NCI-H2196 treated with DMSO at 0.1 percent for 48 hours (cell line): ENCODE measurements around the gene GRK6.
"Not testable (repeated sequence)": the region's sequence is repeated elsewhere in the genome, so short reads cannot be mapped to it uniquely, and the experiment has no call there.

Experiments
- DNase-seq: peaks from one replicate; lab custom pipeline; 2025; ENCODE audit not compliant: unreplicated experiment; lab: John Stamatoyannopoulos, UW

The GRK6 gene

DNA sequence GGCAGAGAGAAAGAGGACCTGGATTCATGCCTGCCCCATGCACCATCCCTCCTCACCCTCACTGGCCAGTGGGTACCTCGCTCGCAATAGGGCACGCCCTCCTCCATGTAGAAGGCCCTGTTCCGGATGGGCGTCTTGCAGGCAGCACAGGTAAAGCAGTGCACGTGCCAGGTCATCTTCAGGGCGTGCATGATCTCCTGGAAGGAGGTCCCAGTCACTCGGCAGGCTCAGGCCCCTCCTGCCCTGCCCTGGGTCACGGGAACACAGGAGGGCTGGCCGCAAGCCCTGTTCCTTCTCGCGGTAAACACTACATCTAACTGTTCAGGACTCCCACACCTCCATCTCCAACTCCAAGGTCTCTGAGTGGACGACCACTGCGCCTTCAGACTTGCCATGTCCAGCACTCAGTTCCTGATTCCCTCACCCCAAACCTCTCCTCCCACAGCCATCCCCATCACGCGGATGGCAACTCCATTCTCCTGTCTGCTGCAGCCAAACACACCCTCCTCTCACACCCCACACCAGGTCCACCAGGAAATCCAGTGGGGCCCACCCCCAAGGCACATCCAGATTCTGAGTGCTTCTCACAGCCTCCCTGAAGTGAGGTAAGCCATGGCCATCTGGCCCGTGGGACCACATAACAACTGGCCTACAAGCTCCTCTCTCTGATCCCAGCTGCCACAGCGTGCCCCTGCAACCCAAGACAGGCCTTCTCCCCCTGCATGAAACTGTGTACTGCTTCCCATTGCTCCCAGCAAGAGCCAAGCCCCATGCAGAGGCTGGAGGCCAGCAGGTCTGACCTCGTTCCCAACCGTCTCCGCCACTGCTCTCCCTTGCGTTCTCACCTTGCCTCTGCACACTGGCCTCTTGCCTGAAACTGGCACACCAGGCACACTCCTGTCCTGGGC is 57.8 kb downstream of the GRK6 start:
- no peak for DNase-seq

DNA sequence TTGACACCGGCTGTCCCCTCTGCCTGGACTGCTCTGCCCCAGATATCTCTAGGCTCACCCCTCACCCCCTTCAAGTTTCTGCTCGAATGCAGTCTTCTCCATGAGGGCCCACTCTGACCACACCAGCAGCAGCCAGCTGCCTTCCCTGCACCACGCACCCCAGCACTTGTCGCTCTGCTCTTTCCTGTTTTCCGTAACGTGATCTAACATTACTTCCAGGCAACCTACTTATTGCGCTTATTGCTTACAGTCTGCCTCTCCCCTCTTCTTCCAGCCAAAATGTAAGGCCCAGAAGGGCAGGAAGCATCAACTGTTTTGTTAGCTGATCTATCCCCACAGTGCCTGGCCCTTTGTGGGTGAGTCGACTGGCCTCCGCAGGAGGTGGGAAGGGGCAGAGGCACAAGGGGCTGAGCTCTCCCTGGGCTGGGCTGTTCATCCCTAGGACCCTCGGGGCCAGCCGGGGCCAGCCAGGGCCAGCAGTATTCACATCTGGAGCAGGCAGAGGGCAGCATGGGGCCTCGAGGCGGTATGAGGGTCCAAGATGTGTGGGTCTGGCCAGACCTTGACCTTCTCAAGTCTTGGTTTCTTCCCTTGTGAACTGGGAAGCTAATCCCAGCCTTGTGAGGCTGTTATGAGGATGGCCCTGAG is 58.5 kb downstream of the GRK6 start:
- no peak for DNase-seq

DNA sequence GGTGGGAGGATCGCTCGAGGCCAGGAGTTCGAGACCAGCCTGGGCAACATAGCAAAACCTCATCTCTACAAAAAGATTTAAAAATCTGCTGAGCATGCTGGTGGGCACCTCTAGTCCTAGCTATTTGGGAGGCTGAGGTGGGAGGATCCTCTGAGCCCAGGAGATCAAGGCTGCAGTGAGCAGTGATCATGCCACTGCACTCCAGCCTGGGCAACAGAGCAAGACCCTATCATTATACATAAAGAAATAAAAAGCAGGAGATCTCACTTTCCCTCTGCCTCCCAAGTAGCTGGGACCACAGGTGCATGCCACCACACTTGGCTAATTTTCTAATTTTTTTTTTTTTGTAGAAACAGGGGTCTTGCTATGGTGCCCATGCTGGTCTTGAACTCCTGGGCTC is 59.3 kb downstream of the GRK6 start:
- DNase-seq: not testable (repeated sequence)

DNA sequence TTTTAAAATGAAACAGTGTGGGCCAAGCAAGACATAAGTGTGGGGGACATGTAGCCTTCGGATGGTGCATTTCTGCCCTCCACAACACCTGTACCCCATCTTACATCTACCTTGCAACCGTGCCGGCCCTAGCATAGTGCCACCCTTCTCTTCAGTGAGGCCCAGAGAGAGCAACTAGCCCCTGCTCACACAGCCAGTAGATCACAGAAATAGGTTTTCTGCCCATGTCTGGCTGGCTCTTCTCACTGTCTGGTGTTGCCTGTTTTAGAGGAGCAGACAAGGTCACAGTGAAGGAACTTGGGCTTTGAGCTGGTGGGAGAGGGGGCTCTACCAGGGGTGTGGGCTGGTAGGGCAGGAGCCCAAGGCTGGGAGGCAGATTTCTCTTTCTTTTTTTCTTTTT is 59.8 kb downstream of the GRK6 start:
- no peak for DNase-seq

GRCh38 chr5:177487144-177487543 is 60.7 kb downstream of the GRK6 start:
- DNase-seq: no peak

DNA sequence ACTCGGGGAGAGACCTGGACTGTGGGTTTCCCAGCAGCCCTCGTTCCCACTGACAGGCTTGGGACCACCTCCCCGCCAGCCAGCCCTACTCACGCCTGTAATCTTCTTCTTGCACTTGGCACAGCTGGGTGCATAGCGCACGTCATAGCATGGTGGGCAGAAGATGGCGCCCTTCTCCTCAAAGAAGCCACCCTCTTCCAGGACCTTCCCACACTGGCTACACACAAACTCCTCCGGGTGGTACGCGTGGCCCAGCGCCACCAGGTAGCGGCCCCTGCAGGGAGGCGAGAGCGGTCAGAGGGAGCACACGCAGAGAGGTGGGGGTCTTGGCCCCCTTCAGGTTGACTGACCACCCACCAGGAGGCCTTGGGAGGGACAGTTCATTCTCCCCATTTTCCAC is 61.5 kb downstream of the GRK6 start:
- no peak for DNase-seq

DNA sequence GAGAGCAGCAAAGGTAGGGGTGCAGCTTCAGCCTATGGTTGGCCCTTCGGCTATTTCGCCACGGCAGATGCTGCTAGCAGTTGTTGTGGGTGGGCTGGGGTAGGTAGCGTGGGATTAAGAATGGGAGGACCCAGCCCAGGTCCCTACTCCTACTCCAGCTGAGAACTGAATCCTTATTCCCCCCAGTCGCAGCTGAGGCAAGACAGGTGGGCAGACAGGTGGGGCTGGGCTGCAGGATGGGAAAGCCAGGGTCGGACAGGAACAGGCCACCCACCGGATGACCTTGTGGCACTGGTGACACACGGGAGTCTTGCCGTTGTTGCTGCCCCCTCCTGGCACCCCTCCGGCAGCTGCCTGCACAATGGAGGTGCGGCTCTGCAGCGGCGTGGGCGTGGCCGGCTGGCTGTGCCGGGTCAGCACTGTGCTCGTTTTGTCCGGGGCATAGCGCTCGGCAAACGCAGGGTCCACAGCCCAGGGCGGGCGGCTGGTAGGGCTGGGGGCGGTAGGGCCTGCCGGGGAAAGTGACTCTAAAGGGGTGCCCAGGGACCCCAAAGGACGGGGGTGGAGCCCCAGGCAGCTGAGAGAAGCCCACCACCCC is 62.7 kb downstream of the GRK6 start:
- DNase-seq: no peak

- DNase-seq: no peak
Observed at GRCh38 chr5:177490311-177490991, 64.0 kb downstream of the GRK6 start.

DNA sequence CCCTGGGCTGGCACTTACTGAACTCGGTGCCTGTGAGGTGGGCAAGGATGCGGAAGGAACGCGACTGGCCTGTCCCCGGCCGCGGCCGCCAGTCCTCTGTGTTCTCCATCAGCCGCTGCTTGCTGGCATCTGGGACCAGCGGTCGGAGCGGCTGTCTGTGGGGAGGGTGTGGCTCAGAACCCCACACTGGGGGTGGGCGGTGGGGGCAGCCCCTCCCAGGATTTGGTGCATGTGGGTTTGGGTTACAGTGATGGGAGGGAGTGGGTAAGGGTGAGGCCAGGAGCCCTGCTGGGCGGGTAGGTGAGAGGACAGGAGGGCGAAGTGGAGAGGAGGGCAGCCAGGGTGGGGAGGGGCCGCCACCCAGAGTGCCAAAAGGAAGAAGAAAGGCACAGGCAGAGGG is 64.5 kb downstream of the GRK6 start:
- no peak for DNase-seq

GRCh38 chr5:177491429-177491945 is 65.0 kb downstream of the GRK6 start:
- DNase-seq: no peak

- DNase-seq: no peak
Observed at GRCh38 chr5:177491983-177492746, 65.7 kb downstream of the GRK6 start.
